ENCODE measurements around the gene SRF. TPM values are rescaled to one million over a fixed set of nuclear protein-coding genes. Genes with fewer than 3 reads are reported as not detected.
A peak's percentile ranks its signal among the peaks of the same experiment; 100 is the strongest.
"Not testable (repeated sequence)": the region's sequence is repeated elsewhere in the genome, so short reads cannot be mapped to it uniquely, and the experiment has no call there.

Gene SRF
- total RNA-seq, 1 donor from 2014 or later, result 10.8 TPM

- Histone ChIP-seq H3K27me3 (ENCODE audit: control insufficient read depth, insufficient read depth, low read length) (no peaks in the 10 kb centered on the region), H3K4me3 (ENCODE audit: low read depth, low read length) (no peak overlapping the region), H3K36me3 (ENCODE audit: control insufficient read depth, insufficient read depth, low read length) (peaks cover 7% of the 10 kb centered on the region)
- DNase-seq (ENCODE audit: low read depth) (no peak), FAIRE-seq (no peak)
- no peak for TF ChIP-seq CTCF (IDR thresholded peaks at IDR 0.05; ENCODE audit: insufficient read depth, low read length, severe bottlenecking)
These were observed 45.5 kb upstream of the SRF start for GRCh38 chr6:43125555-43125954.

- DNase-seq (ENCODE audit: low read depth), result no peak
- H3K27me3 ChIP-seq (ENCODE audit: control insufficient read depth, insufficient read depth, low read length), result no peaks in the 10 kb centered on the region
- H3K4me3 ChIP-seq (ENCODE audit: low read depth, low read length), result no peak overlapping the region
- H3K36me3 ChIP-seq (ENCODE audit: control insufficient read depth, insufficient read depth, low read length), result peaks cover 14% of the 10 kb centered on the region
- no peak for FAIRE-seq
- TF ChIP-seq CTCF (IDR thresholded peaks at IDR 0.05; ENCODE audit: insufficient read depth, low read length, severe bottlenecking), result no peak
These were observed 43.9 kb upstream of the SRF start for GRCh38 chr6:43127180-43127579.

GRCh38 chr6:43127877-43128276, 43.2 kb upstream of the SRF start:
- Histone ChIP-seq H3K27me3 (ENCODE audit: control insufficient read depth, insufficient read depth, low read length) (no peaks in the 10 kb centered on the region), H3K36me3 (ENCODE audit: control insufficient read depth, insufficient read depth, low read length) (peaks cover 19% of the 10 kb centered on the region), H3K4me3 (ENCODE audit: low read depth, low read length) (no peak overlapping the region)
- FAIRE-seq (no peak), DNase-seq (ENCODE audit: low read depth) (no peak)
- TF ChIP-seq CTCF (IDR thresholded peaks at IDR 0.05; ENCODE audit: insufficient read depth, low read length, severe bottlenecking), result no peak

- peaks cover 19% of the 10 kb centered on the region for H3K36me3 ChIP-seq (ENCODE audit: control insufficient read depth, insufficient read depth, low read length)
- no peak for DNase-seq (ENCODE audit: low read depth)
- no peak for TF ChIP-seq CTCF (IDR thresholded peaks at IDR 0.05; ENCODE audit: insufficient read depth, low read length, severe bottlenecking)
- H3K4me3 ChIP-seq (ENCODE audit: low read depth, low read length), result no peak overlapping the region
- H3K27me3 ChIP-seq (ENCODE audit: control insufficient read depth, insufficient read depth, low read length), result no peaks in the 10 kb centered on the region
- no peak for FAIRE-seq
These were observed 42.1 kb upstream of the SRF start for GRCh38 chr6:43128926-43129325.

- TF ChIP-seq CTCF (IDR thresholded peaks at IDR 0.05; ENCODE audit: insufficient read depth, low read length, severe bottlenecking), result peak; percentile 61
- DNase-seq (ENCODE audit: low read depth), result no peak
- H3K36me3 ChIP-seq (ENCODE audit: control insufficient read depth, insufficient read depth, low read length), result peaks cover 19% of the 10 kb centered on the region
- no peak overlapping the region for H3K4me3 ChIP-seq (ENCODE audit: low read depth, low read length)
- H3K27me3 ChIP-seq (ENCODE audit: control insufficient read depth, insufficient read depth, low read length), result no peaks in the 10 kb centered on the region
- peak; percentile 18 for FAIRE-seq
These were observed 41.5 kb upstream of the SRF start for GRCh38 chr6:43129434-43130194.

GRCh38 chr6:43130429-43130828, 40.6 kb upstream of the SRF start:
- no peak for FAIRE-seq
- H3K27me3 ChIP-seq (ENCODE audit: control insufficient read depth, insufficient read depth, low read length), result no peaks in the 10 kb centered on the region
- DNase-seq (ENCODE audit: low read depth), result no peak
- H3K36me3 ChIP-seq (ENCODE audit: control insufficient read depth, insufficient read depth, low read length), result peaks cover 19% of the 10 kb centered on the region
- H3K4me3 ChIP-seq (ENCODE audit: low read depth, low read length), result no peak overlapping the region
- no peak for TF ChIP-seq CTCF (IDR thresholded peaks at IDR 0.05; ENCODE audit: insufficient read depth, low read length, severe bottlenecking)

- FAIRE-seq, result not testable (repeated sequence)
These were observed 39.7 kb upstream of the SRF start for GRCh38 chr6:43131379-43131778.

More at GRCh38 chr6:43131379-43131778, 39.7 kb upstream of the SRF start:
- DNase-seq (ENCODE audit: low read depth); H3K27me3 ChIP-seq (ENCODE audit: control insufficient read depth, insufficient read depth, low read length); H3K4me3 ChIP-seq (ENCODE audit: low read depth, low read length): not testable (repeated sequence)
- H3K36me3 ChIP-seq (ENCODE audit: control insufficient read depth, insufficient read depth, low read length), result peaks cover 20% of the 10 kb centered on the region

Data from bronchial epithelial cell (primary cell).